ENCODE data around the gene LTO1.

The LTO1 gene

GRCh38 chr11:69677749-69678148, 2.6 kb upstream of the LTO1 start:
- no peak for DNase-seq (ENCODE audit: low read depth in 2 of 2)

- DNase-seq (ENCODE audit: low read depth in 2 of 2): no peak
These were observed 777 bp downstream of the LTO1 start for GRCh38 chr11:69674267-69674885.

- no peak for DNase-seq (ENCODE audit: low read depth in 2 of 2)
These were observed 3.3 kb downstream of the LTO1 start for GRCh38 chr11:69671734-69672465.

- peak; percentile 43 to 44 for DNase-seq (ENCODE audit: low read depth in 2 of 2)
These were observed 4.9 kb downstream of the LTO1 start for GRCh38 chr11:69670158-69670845.

- DNase-seq (ENCODE audit: low read depth in 2 of 2): no peak
These were observed 5.7 kb downstream of the LTO1 start for GRCh38 chr11:69669486-69669885.

GRCh38 chr11:69667619-69668604, 7.2 kb downstream of the LTO1 start:
- no peak for DNase-seq (ENCODE audit: low read depth in 2 of 2)

GRCh38 chr11:69666752-69667536, 8.2 kb downstream of the LTO1 start:
- no peak for DNase-seq (ENCODE audit: low read depth in 2 of 2)

GRCh38 chr11:69666261-69666660, 8.9 kb downstream of the LTO1 start:
- DNase-seq (ENCODE audit: low read depth in 2 of 2): no peak

- no peak for DNase-seq (ENCODE audit: low read depth in 2 of 2)
These were observed 9.5 kb downstream of the LTO1 start for GRCh38 chr11:69665669-69666068.

GRCh38 chr11:69664901-69665300, 10.3 kb downstream of the LTO1 start:
- no peak for DNase-seq (ENCODE audit: low read depth in 2 of 2)

GRCh38 chr11:69664103-69664775, 10.9 kb downstream of the LTO1 start:
- no peak for DNase-seq (ENCODE audit: low read depth in 2 of 2)

- DNase-seq (ENCODE audit: low read depth in 2 of 2): no peak
These were observed 11.8 kb downstream of the LTO1 start for GRCh38 chr11:69663326-69663725.

- no peak for DNase-seq (ENCODE audit: low read depth in 2 of 2)
These were observed 12.3 kb downstream of the LTO1 start for GRCh38 chr11:69662806-69663205.

- DNase-seq (ENCODE audit: low read depth in 2 of 2): no peak
These were observed 13.0 kb downstream of the LTO1 start for GRCh38 chr11:69662021-69662698.

GRCh38 chr11:69661413-69661715, 13.8 kb downstream of the LTO1 start:
- DNase-seq (ENCODE audit: low read depth in 2 of 2): no peak

- DNase-seq (ENCODE audit: low read depth in 2 of 2): no peak
These were observed 15.1 kb downstream of the LTO1 start for GRCh38 chr11:69660001-69660500.

- DNase-seq (ENCODE audit: low read depth in 2 of 2): no peak
These were observed 15.6 kb downstream of the LTO1 start for GRCh38 chr11:69659591-69659990.

- DNase-seq (ENCODE audit: low read depth in 2 of 2): no peak
These were observed 16.3 kb downstream of the LTO1 start for GRCh38 chr11:69658626-69659450.

Measured in fibroblast of skin of left biceps (primary cell).